Mesenteric fat pad (tissue), 1 donor: Measurements from ENCODE around the gene TATDN3. TPM values are rescaled to one million over a fixed set of nuclear protein-coding genes. Genes with fewer than 3 reads are reported as not detected.
"Not testable (repeated sequence)": the region's sequence is repeated elsewhere in the genome, so short reads cannot be mapped to it uniquely, and the experiment has no call there.

ENCODE experiments used
- DNase-seq: peaks from one replicate; pipeline ENCODE4 v3.0.0-alpha.2; 2020; ENCODE audit warnings: low spot score
- total RNA-seq: library from RNA; stranded (reverse); fragmentation: NEBNext Ultra II Directional; extraction: Animal tissue kit (Norgen Biotek cat#: 25700); gene quantifications from one replicate; pipeline ENCODE4 v1.2.1, GENCODE V29; 2021
- donor health status: DM: yes; HTN: yes; CAD: no.

The TATDN3 gene
- total RNA-seq, 1 donor from 2014 or later, result 22.4 TPM

DNA sequence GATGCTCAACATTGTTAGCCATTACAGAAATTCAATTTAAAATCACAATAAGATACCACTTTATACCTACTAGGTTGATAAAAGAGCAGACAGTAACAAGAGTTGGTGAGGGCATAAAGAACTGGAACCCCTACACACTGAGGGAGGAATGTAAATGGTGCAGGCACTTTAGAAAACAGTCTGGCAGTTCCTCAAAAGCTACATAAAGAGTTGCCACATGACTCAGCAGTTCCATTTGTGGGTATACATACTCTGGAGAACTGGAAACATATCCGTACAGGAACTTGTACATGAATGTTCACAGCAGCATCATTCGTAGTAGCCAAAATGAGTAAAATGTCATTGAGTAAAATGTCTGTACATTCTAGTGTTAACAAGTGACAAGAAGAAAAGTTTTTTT lies 17.1 kb upstream of the TATDN3 start:
- DNase-seq, result no peak

DNA sequence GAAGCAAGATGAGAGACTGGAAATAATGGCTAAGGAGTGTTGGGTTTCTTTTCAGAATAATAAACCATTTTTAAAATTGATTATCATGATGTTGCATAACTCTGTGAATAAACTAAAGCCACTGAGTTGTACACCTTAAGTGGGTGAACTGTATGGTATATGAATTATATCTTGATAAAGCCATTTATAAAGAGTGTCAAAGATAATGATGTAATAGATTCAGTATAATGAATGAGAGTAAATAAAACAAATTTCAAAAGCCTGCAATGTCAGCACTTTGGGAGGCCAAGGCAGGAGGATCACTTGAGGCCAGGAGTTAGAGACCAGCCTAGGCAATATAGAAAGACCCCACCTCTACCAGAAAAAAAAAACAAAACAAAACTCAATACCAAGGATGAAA lies 16.5 kb upstream of the TATDN3 start:
- DNase-seq, result no peak

DNA sequence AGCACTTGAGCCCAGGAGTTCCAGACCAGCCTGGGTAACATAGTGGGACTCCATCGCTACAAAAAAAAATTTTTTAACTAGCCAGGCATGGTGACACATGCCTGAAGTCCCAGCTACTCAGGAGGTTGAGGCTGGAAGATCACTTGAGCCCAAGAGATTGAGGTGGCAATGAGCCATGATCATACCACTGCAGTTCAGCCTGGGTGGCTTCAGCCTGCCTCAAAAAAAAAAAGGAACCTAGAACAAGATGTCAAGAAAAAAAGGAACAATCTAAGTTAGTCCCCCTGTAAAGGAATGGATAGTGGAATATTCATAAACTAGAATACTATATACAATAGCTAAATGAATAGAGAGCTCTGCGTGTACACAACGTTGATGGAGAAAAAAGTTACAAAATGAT lies 14.5 kb upstream of the TATDN3 start:
- no peak for DNase-seq

DNA sequence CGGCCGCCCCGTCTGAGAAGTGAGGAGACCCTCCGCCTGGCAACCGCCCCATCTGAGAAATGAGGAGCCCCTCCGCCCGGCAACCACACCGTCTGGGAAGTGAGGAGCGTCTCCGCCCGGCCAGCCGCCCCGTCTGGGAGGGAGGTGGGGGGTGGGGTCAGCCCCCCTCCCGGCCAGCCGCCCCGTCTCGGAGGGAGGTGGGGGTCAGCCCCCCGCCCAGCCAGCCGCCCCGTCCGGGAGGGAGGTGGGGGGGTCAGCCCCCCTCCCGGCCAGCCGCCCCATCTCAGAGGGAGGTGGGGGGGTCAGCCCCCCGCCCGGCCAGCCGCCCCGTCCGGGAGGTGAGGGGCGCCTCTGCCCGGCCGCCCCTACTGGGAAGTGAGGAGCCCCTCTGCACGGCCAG lies 12.6 kb upstream of the TATDN3 start:
- DNase-seq, result not testable (repeated sequence)

DNA sequence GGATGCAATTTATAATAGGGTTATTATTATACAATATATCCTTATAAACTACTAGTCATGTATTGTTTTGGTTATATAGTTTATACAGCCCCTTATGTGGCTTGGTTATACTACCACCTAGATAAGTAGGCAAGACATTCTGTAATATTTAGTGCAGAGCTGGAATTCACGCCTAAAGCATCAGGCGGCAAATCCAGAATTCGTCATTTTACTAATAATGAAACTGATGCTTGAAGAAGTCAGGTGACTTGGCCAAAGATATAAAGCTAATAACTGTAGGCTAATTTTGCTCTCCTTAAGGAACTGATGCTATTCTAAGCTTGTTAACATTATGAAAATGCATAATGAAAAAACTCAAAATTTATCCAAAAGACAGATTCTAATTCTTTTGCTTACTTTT lies 10.9 kb upstream of the TATDN3 start:
- no peak for DNase-seq

DNA sequence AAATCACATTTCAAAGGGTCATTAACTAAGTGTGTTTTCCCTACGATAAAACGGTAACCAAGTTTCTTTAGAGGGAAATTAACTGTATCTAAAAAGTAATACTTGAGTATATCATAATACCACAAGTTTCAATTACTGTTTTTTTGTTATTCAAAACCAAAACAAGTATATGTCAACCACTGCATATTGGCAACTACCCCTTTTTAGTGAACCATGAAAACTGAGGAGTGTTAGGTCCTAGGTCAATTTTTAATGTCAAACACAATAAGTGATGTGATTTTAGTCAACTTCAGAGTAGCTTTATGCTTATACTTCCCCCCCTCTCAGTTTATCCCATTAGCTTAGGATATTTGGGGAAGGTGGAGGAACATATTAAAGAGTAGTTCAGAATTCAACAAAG lies 10.5 kb upstream of the TATDN3 start:
- DNase-seq, result no peak

DNA sequence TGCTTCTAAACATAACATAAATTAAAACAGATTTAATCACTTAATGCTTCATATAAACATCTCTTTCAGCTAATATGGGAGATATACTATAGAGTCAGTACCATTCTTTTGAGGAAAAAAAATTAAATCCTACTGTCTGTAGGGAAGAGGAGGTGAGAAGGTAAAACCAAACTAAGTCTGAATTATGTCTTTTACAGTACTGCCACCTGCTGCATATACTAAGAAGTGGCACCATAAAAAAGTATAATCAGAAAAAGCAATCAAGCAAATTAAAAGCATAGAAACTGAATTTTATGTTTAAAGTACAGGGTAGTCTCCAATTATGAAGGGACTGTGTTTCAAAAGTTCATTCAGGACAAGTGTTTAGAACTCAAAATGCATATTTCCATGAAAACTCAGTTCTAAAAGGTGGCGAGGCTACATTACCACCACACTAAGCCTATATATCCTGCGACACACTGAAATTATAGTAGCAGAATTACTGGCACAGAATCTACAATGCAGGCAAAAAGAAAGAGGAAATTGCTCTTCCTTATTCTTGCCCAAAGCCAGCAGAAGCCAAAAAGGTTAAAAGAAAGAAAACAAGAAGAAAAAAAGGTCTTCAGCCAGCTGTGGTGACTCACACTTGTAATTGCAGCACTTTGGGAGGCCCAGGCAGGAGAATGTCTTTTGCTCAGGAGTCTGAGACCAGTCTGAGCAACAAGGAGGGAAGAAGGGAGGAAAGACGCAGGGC lies 9.1 kb upstream of the TATDN3 start:
- DNase-seq, result no peak

DNA sequence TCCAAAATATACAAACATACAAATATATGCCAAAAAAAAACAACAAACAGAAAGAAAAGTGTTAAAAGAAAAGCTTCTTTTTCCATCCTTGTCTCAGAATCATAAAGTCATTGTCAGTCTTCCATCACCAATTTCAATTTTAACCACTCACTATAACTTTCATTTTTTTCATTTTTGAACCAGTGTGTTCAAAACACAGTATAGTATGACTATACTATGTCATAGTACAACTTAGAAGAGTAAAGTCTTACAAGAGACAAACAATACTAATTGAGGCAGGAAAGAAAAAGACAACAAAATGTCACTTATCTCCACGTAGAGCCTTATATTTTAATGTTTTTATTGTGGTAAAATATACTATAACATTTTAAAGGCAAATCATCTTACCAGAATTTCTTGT lies 7.7 kb upstream of the TATDN3 start:
- no peak for DNase-seq

DNA sequence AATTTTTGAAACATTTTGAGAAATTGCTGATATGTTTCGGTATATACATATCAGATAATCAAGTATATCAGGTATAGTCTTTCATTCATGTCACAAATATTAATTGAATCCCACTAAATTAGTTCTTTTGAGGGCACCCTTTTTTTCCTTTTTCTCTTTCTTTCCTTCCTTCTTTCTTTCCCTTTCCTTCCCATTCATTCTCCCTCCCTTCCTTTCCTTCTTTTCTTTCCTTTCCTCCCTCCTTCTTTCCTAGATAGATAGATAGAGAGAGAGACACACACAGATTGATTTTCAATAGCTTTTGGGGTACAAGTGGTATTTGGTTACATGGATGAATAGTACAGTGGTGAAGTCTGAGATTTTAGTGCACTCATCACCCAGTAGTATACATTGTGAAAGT lies 5.8 kb upstream of the TATDN3 start:
- DNase-seq, result no peak

DNA sequence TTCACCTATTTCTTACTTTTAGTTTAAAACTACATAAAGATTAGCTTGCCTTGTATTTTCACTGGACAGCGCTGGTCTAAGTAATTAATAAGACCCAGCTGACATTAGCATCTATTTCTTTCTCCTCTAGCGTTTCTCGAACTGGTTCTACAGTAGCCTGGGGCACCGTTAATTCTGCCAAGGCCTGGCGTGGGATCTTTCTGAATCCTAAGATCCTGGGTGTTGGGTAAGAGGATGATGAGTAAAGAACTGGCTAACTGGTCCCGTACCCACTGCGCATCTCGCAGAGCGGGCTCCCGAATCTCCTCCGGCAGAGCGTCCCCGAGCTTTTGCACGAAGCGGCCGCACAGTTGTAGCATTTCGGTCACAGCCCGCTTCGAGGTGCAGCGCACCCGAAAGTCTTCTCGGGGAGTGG lies 426 bp upstream of the TATDN3 start:
- no peak for DNase-seq

DNA sequence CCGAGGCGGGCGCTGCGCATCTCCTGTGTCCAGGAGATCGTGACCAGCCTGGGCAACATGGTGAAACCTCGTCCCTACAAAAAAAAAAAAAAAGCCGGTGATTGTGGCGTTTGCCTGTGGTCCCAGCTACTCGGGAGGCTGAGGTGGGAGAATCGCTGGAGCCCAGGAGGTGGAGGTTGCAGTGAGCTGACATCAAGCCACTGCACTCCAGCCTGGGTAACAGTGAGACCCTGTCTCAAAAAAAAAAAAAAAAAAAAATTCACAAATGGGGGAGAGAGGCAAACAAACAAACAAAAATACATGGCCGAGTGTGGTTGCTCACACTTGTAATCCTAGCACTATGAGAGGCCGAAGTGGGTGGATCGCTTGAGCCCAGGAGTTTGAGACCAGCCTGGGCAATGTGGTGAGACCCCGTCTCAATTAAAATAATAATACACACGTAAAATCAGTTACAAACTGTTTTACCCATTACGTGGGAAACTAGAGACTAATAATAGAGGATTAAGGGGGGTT lies 758 bp downstream of the TATDN3 start:
- DNase-seq, result no peak

DNA sequence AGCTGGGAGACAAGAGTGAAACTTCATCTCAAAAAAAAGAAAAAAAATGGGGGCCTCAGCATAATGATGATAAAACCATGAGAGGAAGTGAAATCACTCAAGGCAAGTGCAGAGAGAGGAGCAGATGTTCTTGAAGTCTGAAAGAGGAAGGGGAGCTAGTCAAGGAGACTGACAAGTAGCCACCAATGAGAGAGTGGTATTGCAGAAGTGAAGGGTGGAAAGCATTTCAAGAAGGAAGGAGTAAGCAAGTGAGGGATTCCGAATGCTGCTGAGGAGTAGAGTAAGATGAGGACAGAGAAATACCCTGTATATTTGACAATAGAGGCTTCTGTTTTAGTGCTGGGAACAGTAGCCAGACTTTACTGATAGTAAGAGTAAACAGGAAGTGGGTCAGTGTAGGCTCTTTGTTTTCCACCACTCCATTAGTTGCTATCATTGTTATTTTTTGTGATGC lies 2.9 kb downstream of the TATDN3 start:
- DNase-seq, result no peak

DNA sequence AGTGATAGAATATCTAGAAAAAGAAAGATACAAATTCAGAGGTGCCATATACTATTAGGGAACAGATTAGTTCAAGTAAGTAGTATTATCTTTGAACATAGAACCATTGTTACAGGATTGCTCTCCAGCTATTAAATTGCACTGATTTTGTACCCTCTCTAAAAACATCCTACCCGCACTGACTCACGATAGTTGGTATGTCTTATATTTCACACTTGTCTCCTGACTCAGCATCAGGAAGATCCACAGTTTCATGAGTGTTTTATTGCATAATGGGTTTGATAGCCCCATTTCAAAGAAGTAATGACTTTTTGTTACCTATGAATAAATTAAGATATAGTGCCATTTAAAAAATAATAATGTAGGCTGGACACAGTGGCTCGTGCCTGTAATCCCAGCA lies 6.0 kb downstream of the TATDN3 start:
- DNase-seq, result no peak

DNA sequence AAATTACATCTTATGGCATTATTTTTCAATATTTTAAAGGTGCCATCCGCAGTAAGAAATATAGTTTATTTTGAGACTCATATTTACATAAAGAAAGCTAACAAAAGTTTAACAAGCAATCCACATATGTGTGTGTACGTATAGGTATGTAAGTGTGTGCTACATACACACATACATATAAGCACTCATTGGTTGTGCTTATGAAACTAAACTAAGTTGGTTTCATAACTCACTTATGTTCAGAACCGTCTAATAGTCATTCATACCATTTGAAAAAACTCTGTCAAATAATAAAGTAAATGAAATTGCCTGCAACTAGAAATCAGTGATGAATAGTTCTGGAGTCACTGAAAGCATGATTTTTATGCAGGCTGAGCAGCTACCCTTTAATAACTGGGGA lies 14.1 kb downstream of the TATDN3 start:
- DNase-seq, result no peak

DNA sequence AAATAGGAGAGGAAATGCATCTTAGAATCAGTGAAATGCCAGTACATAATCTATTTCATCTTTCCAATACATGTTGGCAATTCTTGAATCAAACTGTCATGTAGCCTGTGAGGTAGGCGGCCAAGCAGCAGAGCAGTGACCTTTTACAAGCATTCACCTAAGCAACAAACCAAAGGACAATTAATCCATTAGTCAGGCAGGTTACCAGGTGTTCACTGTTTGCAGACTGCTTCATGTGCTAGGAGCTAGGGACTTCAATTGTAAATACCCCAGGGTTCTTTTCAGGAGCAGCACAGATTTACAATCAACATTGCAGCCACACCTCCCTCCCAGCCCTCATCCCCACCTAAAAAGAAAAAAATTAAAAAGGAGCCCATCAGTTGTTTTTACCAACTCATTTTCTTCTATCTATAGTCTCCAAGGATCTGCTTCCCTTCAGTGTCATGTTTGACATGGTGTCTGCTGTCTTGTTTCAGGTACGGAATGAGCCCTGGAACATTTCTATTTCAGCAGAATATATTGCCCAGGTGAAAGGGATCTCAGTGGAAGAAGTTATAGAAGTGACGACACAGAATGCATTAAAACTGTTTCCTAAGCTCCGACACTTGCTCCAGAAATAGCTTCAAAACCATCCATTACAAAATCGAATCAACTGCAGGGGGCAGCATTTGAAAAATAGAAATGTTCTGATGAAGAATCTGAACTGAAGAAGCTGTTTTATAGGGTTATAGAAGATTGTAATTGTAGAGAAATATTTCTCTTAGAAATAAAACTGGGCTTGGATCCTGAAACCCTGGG lies 23.0 kb downstream of the TATDN3 start:
- no peak for DNase-seq

DNA sequence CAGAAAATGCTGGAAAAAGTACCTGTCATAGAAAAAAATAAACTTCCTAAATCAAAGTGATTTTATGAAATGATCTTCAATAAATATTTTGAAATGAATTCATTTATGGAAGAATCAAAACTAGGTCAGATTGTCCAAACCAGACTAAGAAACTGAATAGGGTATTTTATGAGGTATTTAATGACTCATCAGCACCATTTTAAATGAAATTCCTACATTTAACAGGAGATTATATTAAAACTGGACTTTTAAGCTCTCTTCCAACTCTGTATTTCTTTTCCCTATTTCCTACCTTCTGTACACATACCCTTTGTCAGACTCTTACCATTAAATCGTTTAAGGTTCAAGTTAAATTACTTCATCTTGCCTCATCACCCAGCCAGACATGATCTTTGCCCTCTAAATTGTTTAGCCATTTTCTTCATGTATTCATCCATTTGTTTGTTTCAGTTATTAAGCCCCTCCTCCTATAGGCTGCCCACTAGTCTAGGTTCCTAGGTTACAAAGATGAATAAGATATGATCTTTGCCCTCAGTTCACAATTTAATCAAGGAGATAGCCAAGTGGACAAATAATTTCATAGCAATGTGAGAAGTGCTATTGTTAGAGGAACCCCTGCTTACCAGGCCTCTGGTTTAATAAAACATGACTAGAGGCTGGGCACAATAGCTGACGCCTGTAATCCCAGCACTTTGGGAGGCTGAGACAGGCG lies 25.0 kb downstream of the TATDN3 start:
- DNase-seq, result no peak

DNA sequence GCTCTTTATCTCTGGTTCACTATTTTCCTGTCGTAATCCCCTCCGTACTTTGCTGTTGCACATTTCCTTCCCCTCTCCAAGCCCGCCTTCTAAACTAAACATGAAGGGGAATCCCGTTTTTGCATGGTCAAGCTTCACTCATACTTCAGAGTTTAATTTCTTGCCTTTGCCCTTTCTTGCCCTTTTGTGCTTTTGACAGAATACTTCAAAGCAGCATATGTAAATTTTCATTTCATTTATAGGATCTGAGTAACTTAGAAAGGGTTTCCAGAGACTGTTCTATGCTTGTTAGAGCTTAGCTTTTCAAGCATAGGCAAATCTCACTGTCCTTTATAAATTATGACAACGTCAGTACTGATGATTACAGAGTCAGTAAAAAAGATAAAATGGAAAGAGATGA lies 28.0 kb downstream of the TATDN3 start:
- no peak for DNase-seq

DNA sequence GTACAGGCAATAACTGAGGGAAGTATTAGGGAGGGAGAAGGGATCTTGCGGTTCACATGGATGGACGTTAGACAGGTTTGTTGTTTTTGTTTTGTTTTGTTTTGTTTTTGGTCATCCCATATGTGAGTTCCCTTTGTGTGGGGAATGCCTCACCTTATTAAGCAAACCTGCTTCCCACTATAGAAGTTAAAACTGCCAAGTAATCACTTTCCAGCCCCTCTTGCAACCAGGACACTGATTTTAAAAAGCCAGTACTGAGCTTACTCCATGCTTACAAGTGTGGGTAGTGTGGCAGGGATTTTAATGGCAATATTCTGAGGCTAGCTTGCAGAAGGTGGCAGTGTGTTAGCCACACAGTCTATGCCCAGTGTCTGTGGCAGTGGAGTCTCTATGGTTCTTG lies 29.3 kb downstream of the TATDN3 start:
- DNase-seq, result no peak

DNA sequence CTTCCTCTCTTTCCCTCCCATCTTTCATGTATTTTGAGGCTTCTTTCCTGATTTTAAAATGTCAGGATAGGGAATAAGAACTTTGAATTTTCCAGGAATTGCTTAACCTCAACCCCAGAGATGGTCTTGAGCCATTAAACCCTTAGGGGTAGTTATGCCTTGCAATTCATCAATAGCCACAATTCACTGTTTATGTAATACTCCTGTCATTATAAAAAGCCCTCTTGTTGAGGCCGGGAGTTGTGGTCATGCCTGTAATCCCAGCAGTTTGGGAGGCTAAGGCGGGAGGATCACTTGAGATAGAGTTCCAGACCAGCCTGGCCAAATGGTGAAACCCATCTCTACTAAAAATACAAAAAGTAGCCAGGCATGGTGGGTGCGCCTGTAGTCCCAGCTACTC lies 31.3 kb downstream of the TATDN3 start:
- DNase-seq, result no peak

DNA sequence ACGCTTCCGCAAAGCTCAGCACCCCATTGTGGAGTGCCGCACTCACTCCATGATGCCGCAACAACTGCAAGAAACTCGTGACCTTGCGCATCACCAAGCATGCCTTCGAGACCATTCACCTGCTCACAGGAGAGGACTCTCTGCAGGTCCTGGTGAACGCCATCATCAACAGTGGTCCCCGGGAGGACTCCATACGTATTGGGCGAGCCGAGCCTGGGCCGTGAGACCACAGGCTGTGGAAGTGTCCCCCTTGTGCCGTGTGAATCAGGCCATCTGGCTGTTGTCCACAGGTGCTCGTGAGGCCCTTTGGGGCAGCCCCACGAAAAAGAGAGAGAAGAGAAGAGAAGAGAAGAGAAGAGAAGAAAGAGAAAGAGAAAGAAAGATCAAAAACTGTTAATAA lies 32.5 kb downstream of the TATDN3 start:
- DNase-seq, result no peak

DNA sequence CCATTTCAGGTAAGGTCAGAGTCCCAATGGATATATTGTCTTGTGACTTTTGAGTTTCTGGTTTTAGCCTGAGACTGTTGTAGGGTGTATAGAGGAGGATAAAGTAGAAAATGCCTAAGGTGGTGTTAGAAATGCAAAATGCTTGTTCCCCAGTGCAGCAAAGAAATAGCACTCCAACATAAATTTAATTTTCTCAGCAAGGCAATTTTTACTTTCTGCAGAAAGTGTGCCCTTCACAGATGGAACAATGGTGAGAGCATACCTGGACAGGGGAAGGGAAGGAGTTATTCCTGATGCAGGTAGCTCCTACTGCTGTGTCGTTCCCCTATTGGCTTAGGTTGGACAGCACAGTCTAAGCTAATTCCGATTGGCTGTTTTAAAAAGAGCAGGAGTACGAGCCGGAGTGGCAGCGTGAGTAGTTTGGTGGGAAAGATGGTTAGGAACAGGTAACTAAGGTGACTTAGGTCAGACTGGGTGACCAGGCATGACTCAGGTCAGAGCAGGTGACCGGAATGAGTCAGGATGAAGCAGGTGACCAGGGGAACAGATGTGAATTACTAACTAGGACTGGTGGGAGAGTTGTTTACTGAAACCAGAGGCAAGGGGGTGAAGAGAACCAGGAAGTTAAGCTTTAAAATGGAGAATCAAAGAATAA lies 34.2 kb downstream of the TATDN3 start:
- no peak for DNase-seq
